Fibroblast of the aortic adventitia (primary cell): ENCODE results near the gene EFCAB11. TPM values are rescaled to one million over a fixed set of nuclear protein-coding genes. Genes with fewer than 3 reads are reported as not detected.

Experiments
- DNase-seq: peaks from one replicate; pipeline ENCODE4 v3.0.0-alpha.2; 2010; ENCODE audit warnings: low read depth
- H3K4me3 ChIP-seq: 2 replicates; pipeline ENCODE4 v1.5.1; 2011; ENCODE audit warnings: low read depth, mild to moderate bottlenecking, control low read depth, low read length, moderate library complexity
- CTCF ChIP-seq: IDR thresholded peaks from 2 replicates; pipeline ENCODE4 v1.5.1; 2011; ENCODE audit warnings: mild to moderate bottlenecking, low read length, control low read depth, inconsistent platforms; ENCODE audit not compliant: insufficient read depth
- total RNA-seq: library from RNA; depleted of rRNA; stranded (reverse); fragments of >200 nt; gene quantifications from 2 replicates; pipeline ENCODE4 v1.2.3, GENCODE V29; 2012; ENCODE audit warnings: low replicate concordance

EFCAB11 gene
- total RNA-seq, 1 donor: 11.1 TPM

DNA sequence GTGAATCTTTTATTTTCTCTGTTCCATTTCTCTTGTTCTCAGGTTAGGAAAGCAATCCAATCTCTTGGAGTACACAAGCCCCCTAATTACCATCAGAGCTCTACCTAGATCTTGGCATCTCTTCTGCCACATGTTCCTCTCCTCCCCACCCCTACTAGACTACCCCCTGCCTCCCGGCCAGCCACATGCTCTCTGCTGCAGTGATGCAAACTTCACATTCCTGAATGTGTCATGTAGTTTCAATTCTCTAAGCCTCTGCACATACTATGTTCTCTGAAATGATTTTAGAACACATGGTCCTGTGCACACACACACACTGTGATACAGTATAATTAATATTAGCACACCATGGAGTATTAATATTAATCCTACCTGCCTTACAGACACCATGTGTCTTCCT, 104.6 kb downstream of the EFCAB11 start:
- TF ChIP-seq CTCF: no peak
- peak; percentile 53 for DNase-seq
- H3K4me3 ChIP-seq: no peak overlapping the region

DNA sequence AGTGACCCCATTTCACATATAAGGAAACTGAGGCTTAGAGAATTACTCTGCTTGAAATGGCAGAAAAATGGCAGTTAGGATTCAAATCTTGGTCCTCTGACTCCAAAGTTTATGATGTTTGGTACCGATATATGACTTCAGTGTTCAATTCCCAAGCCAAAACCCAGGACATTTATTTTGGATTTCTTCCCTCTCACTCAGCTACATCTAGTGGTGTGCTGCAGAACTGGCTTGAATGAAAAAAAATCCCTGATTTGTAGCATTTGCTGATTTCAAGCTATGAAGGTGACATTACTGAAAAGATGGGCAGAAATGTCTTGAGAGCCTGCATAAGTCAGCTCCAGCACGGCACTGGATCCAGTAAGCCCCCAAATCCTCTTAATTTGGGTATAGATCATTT, 106.4 kb downstream of the EFCAB11 start:
- DNase-seq: peak; percentile 50
- peak; percentile 68 for TF ChIP-seq CTCF
- H3K4me3 ChIP-seq: no peak overlapping the region

- TF ChIP-seq CTCF: no peak
- no peak overlapping the region for H3K4me3 ChIP-seq
Observed at GRCh38 chr14:89845346-89845745, 109.2 kb downstream of the EFCAB11 start.

DNA sequence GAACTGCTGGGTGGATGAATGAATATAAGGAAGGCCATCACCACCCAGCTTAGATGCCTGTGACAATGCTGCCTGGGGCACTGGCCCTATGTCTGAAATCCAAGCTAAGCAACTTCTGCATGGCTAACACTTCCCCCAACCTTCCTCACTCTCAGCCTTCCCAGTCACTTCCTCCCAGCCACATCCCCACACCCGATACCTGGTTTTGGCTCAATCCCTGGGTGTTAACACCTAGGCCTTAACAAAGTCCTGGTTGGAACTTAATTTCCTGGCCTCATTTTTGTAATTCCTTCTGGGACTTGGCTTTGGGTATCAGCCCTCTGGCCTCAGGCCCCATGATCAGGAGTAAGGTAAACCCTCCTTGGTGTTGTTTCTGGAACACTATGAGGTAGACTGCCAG, 110.0 kb downstream of the EFCAB11 start:
- H3K4me3 ChIP-seq: no peak overlapping the region
- DNase-seq: no peak
- no peak for TF ChIP-seq CTCF

More at GRCh38 chr14:89845346-89845745, 109.2 kb downstream of the EFCAB11 start:
- peak; percentile 91 for DNase-seq

GRCh38 chr14:89842837-89843236, 111.7 kb downstream of the EFCAB11 start:
- no peak for DNase-seq
- no peak overlapping the region for H3K4me3 ChIP-seq
- no peak for TF ChIP-seq CTCF

GRCh38 chr14:89841851-89842250, 112.7 kb downstream of the EFCAB11 start:
- no peak for TF ChIP-seq CTCF
- no peak for DNase-seq
- no peak overlapping the region for H3K4me3 ChIP-seq

DNA sequence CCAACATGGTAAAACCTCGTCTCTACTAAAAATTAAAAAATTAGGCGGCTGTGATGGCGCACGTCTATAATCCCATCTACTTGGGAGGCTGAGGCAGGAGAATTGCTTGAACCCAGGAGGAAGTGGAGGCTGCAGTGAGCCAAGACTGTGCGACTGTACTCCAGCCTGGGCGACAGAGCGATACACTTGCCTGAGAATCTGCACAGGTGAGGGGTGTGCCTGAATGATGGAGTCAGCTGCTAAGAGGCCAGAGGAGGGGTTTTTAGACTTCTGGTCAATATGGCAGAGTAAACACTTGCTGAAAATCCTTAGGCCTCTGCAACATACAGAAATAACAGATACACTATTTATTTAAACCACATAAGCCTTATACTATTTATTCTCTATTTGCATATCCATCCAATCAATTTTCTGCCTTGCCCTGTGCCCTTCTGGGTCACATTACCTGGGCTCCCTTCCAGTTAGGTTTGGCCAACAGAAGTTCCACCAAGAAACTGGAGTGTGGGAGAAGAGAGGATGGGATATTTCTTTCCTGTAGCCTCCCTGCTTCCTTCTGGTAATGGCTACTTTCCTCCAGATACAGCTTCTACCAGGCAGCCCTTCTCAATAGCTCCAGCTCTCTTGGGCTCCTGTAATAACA, 117.6 kb downstream of the EFCAB11 start:
- no peak overlapping the region for H3K4me3 ChIP-seq
- TF ChIP-seq CTCF: no peak
- no peak for DNase-seq
